ENCODE data around the gene ITIH5. TPM values are rescaled to one million over a fixed set of nuclear protein-coding genes. Genes with fewer than 3 reads are reported as not detected.

Gene ITIH5
- polyA plus RNA-seq, 3 donors: not detected

- Histone ChIP-seq H3K79me2 (ENCODE audit: insufficient read depth, low read length) (no peaks in the 10 kb centered on the region), H3K4me3 (replicated peaks in 1 of 3; ENCODE audit: low read depth in 2 of 3, low read length in 3 of 3) (no peak overlapping the region), H3K4me1 (ENCODE audit: control insufficient read depth in 1 of 2, insufficient read depth in 2 of 2, low read length in 2 of 2) (peaks cover 0 to 5% of the 10 kb centered on the region in 2 donors), H3K4me2 (replicated peaks; ENCODE audit: extremely low read depth, low read length, poor library complexity, severe bottlenecking) (no peak overlapping the region), H3K36me3 (replicated peaks in 1 of 2; ENCODE audit: control insufficient read depth in 1 of 2, insufficient read depth in 2 of 2, low read length in 2 of 2) (no peaks in the 10 kb centered on the region), H3K9ac (ENCODE audit: insufficient read depth, low read length, poor library complexity, severe bottlenecking) (no peak overlapping the region), H3K27ac (ENCODE audit: low read depth in 1 of 2, low read length in 2 of 2) (no peak overlapping the region), H2AFZ (ENCODE audit: insufficient read depth, low read depth, low read length, poor library complexity, severe bottlenecking) (no peak overlapping the region), H3K27me3 (ENCODE audit: control insufficient read depth in 2 of 2, insufficient read depth in 2 of 2, low read length in 2 of 2) (no peaks in the 10 kb centered on the region), H3K9me3 (replicated peaks in 1 of 2; ENCODE audit: control insufficient read depth in 1 of 2, insufficient read depth in 1 of 2, low read length in 2 of 2) (peaks cover 12 to 13% of the 10 kb centered on the region in 2 donors), H4K20me1 (ENCODE audit: insufficient read depth, low read length) (no peaks in the 10 kb centered on the region)
- 37% methylated on average over 4 of the region's 4 CpGs for WGBS (ENCODE audit: insufficient coverage)
- DNase-seq: no peak
- Mint-ChIP-seq H3K4me3 (no peak overlapping the region), H3K27ac (no peak overlapping the region), H3K27me3 (ENCODE audit: low read depth in 3 of 3) (peaks cover 2 to 11% (median 7%) of the 10 kb centered on the region in 3 donors), H3K9me3 (peaks cover 12 to 22% (median 15%) of the 10 kb centered on the region in 7 donors), H3K4me1 (peaks cover 5% of the 10 kb centered on the region), H3K36me3 (no peaks in the 10 kb centered on the region)
- intact Hi-C loops (cut with micrococcal nuclease): no loop called here
- no peak for TF ChIP-seq CTCF (IDR thresholded peaks at IDR 0.05)
These were observed 59.8 kb downstream of the ITIH5 start for GRCh38 chr10:7606951-7607404.

GRCh38 chr10:7605565-7606295, 61.0 kb downstream of the ITIH5 start:
- peaks cover 2 to 13% (median 7%) of the 10 kb centered on the region in 3 donors for H3K27me3 Mint-ChIP-seq (ENCODE audit: low read depth in 3 of 3)
- H4K20me1 ChIP-seq (ENCODE audit: insufficient read depth, low read length): no peaks in the 10 kb centered on the region

More at GRCh38 chr10:7605565-7606295, 61.0 kb downstream of the ITIH5 start:
- H3K79me2 ChIP-seq (ENCODE audit: insufficient read depth, low read length): no peaks in the 10 kb centered on the region
- peaks cover 19 to 22% of the 10 kb centered on the region in 2 donors for H3K9me3 ChIP-seq (replicated peaks in 1 of 2; ENCODE audit: control insufficient read depth in 1 of 2, insufficient read depth in 1 of 2, low read length in 2 of 2)
- no peak overlapping the region for H3K4me3 Mint-ChIP-seq
- DNase-seq: no peak
- TF ChIP-seq CTCF (IDR thresholded peaks at IDR 0.05): no peak
- peaks cover 13 to 28% (median 23%) of the 10 kb centered on the region in 7 donors for H3K9me3 Mint-ChIP-seq
- 90% methylated on average over 7 of the region's 11 CpGs for WGBS (ENCODE audit: insufficient coverage)
- H2AFZ ChIP-seq (ENCODE audit: insufficient read depth, low read depth, low read length, poor library complexity, severe bottlenecking): no peak overlapping the region
- peaks cover 5% of the 10 kb centered on the region for H3K4me1 Mint-ChIP-seq
- no peak overlapping the region for H3K27ac ChIP-seq (ENCODE audit: low read depth in 1 of 2, low read length in 2 of 2)
- no peaks in the 10 kb centered on the region for H3K36me3 Mint-ChIP-seq
- peaks cover 0 to 5% of the 10 kb centered on the region in 2 donors for H3K4me1 ChIP-seq (ENCODE audit: control insufficient read depth in 1 of 2, insufficient read depth in 2 of 2, low read length in 2 of 2)
- no peak overlapping the region for H3K4me2 ChIP-seq (replicated peaks; ENCODE audit: extremely low read depth, low read length, poor library complexity, severe bottlenecking)
- H3K36me3 ChIP-seq (replicated peaks in 1 of 2; ENCODE audit: control insufficient read depth in 1 of 2, insufficient read depth in 2 of 2, low read length in 2 of 2): no peaks in the 10 kb centered on the region
- no peak overlapping the region for H3K27ac Mint-ChIP-seq
- intact Hi-C loops (cut with micrococcal nuclease): no loop called here
- H3K9ac ChIP-seq (ENCODE audit: insufficient read depth, low read length, poor library complexity, severe bottlenecking): no peak overlapping the region
- no peak overlapping the region for H3K4me3 ChIP-seq (replicated peaks in 1 of 3; ENCODE audit: low read depth in 2 of 3, low read length in 3 of 3)
- H3K27me3 ChIP-seq (ENCODE audit: control insufficient read depth in 2 of 2, insufficient read depth in 2 of 2, low read length in 2 of 2): no peaks in the 10 kb centered on the region
